Natural killer cell (primary cell): ENCODE measurements around the gene MERTK. TPM values are rescaled to one million over a fixed set of nuclear protein-coding genes. Genes with fewer than 3 reads are reported as not detected.

Experiments used
- ATAC-seq, 3 donors: fragments of 150-1000 bp in 2 of 3; fragments of 200-7000 bp in 1 of 3; cut with Tn5 transposase; 1 replicate in 1 of 3; 2 replicates in 2 of 3; pipeline ENCODE4 v1.10.0; 2021; ENCODE audit warnings: mild to moderate bottlenecking in 2 of 3, moderate library complexity in 2 of 3
- DNase-seq, 2 donors: peaks; one replicate each; pipeline versions ENCODE4 v3.0.0 to v3.0.0-alpha.2; 2013 to 2021; ENCODE audit warnings: mixed read lengths in 1 of 2
- H3K27ac ChIP-seq: one replicate; pipeline ENCODE4 v1.5.1; 2013; ENCODE audit warnings: mild to moderate bottlenecking, low read length
- H3K27me3 ChIP-seq: one replicate; pipeline ENCODE4 v1.6.1; 2013; ENCODE audit warnings: low read length; ENCODE audit not compliant: control insufficient read depth, insufficient read depth
- H3K36me3 ChIP-seq: one replicate; pipeline ENCODE4 v1.6.1; 2013; ENCODE audit warnings: low read length; ENCODE audit not compliant: control insufficient read depth, insufficient read depth
- H3K4me1 ChIP-seq: one replicate; pipeline ENCODE4 v1.6.1; 2013; ENCODE audit warnings: low read length; ENCODE audit not compliant: control insufficient read depth, insufficient read depth
- H3K4me3 ChIP-seq: one replicate; pipeline ENCODE4 v1.5.1; 2013; ENCODE audit warnings: low read length
- H3K9me3 ChIP-seq: one replicate; pipeline ENCODE4 v1.6.1; 2013; ENCODE audit warnings: low read length; ENCODE audit not compliant: control insufficient read depth, insufficient read depth
- H3K27ac Mint-ChIP-seq, 2 donors: one replicate each; pipeline ENCODE4 v1.8.0; 2022; ENCODE audit warnings: mild to moderate bottlenecking in 2 of 2, mixed read lengths in 2 of 2, moderate library complexity in 1 of 2
- H3K27me3 Mint-ChIP-seq, 2 donors: one replicate each; pipeline ENCODE4 v1.8.0; 2022; ENCODE audit warnings: low read depth in 2 of 2, mixed read lengths in 2 of 2
- H3K36me3 Mint-ChIP-seq: one replicate; pipeline ENCODE4 v1.8.0; 2022; ENCODE audit warnings: mixed read lengths
- H3K4me1 Mint-ChIP-seq, 2 donors: one replicate each; pipeline ENCODE4 v1.8.0; 2022; ENCODE audit warnings: mixed read lengths in 2 of 2
- H3K4me3 Mint-ChIP-seq: one replicate; pipeline ENCODE4 v1.8.0; 2022; ENCODE audit warnings: mild to moderate bottlenecking, moderate library complexity, mixed read lengths
- H3K9me3 Mint-ChIP-seq, 2 donors: one replicate each; pipeline ENCODE4 v1.8.0; 2022; ENCODE audit warnings: mixed read lengths in 2 of 2
- CTCF ChIP-seq: fragments of 200-600 bp; IDR thresholded peaks from one replicate; pipeline ENCODE4 v1.8.0; 2022; ENCODE audit warnings: antibody characterized with exemption
- WGBS: methylation state at CpG from one replicate; pipeline ENCODE4 v1.1.7; 2013; ENCODE audit warnings: missing lambda C conversion rate; ENCODE audit not compliant: insufficient coverage; 5-methylcytosine and 5-hydroxymethylcytosine counted together
- intact Hi-C: fragments of 100-400 bp; cut with micrococcal nuclease; formaldehyde crosslinking; loops from one replicate; pipeline ENCODE4 v1.14.2; 2022
- total RNA-seq, 4 donors: library from RNA; stranded (reverse); fragments of 120-200 nt in 1 of 4; gene quantifications; one replicate each; pipeline versions ENCODE4 v1.2.3 to v1.2.4, GENCODE V29; 2013 to 2022

The MERTK gene
- total RNA-seq, 3 donors from 2014 or later (not counting 1 experiment from before 2014, with no cell fraction given) = 0.38 to 1.2 (median 0.45) TPM

GRCh38 chr2:111900859-111901258 lies 2.5 kb downstream of the MERTK start:
- DNase-seq = peak in 1 of 2 donors; percentile 21

GRCh38 chr2:111903516-111903915 lies 5.1 kb downstream of the MERTK start:
- Mint-ChIP-seq H3K4me3 (no peak overlapping the region), H3K36me3 (no peaks in the 10 kb centered on the region), H3K27me3 (peaks cover 0 to 10% of the 10 kb centered on the region in 2 donors), H3K27ac (no peak overlapping the region), H3K9me3 (no peaks in the 10 kb centered on the region), H3K4me1 (peaks cover 9 to 13% of the 10 kb centered on the region in 2 donors)
- H3K27me3 ChIP-seq = peaks cover 9% of the 10 kb centered on the region
- no peak overlapping the region for H3K4me3 ChIP-seq
- no peak for TF ChIP-seq CTCF
- WGBS = 44% methylated on average over 2 of the region's 3 CpGs
- DNase-seq (no peak), ATAC-seq (no peak)
- H3K9me3 ChIP-seq = no peaks in the 10 kb centered on the region
- no peaks in the 10 kb centered on the region for H3K36me3 ChIP-seq
- intact Hi-C loops = no loop called here
- H3K27ac ChIP-seq = no peak overlapping the region
- H3K4me1 ChIP-seq = peaks cover 12% of the 10 kb centered on the region

More at GRCh38 chr2:111900859-111901258, 2.5 kb downstream of the MERTK start:
- intact Hi-C loops = no loop called here
- TF ChIP-seq CTCF = no peak
- H3K4me3 Mint-ChIP-seq = peak overlapping the region; percentile 35
- WGBS = 56% methylated on average over 3 of the region's 3 CpGs
- Histone ChIP-seq H3K27ac (no peak overlapping the region), H3K36me3 (no peaks in the 10 kb centered on the region), H3K4me3 (no peak overlapping the region), H3K9me3 (no peaks in the 10 kb centered on the region), H3K27me3 (peaks cover 9% of the 10 kb centered on the region), H3K4me1 (peaks cover 19% of the 10 kb centered on the region)
- peaks cover 0 to 10% of the 10 kb centered on the region in 2 donors for H3K27me3 Mint-ChIP-seq
- no peaks in the 10 kb centered on the region for H3K36me3 Mint-ChIP-seq
- no peaks in the 10 kb centered on the region for H3K9me3 Mint-ChIP-seq
- peaks cover 11 to 23% of the 10 kb centered on the region in 2 donors for H3K4me1 Mint-ChIP-seq
- no peak for ATAC-seq
- H3K27ac Mint-ChIP-seq = no peak overlapping the region

GRCh38 chr2:111903930-111904439 lies 5.6 kb downstream of the MERTK start:
- intact Hi-C loops = no loop called here

More at GRCh38 chr2:111903930-111904439, 5.6 kb downstream of the MERTK start:
- H3K36me3 Mint-ChIP-seq = no peaks in the 10 kb centered on the region
- H3K27me3 Mint-ChIP-seq = peaks cover 0 to 10% of the 10 kb centered on the region in 2 donors
- no peak overlapping the region for H3K4me3 Mint-ChIP-seq
- ATAC-seq (no peak), DNase-seq (no peak)
- TF ChIP-seq CTCF = no peak
- no peaks in the 10 kb centered on the region for H3K36me3 ChIP-seq
- 96% methylated on average over 5 of the region's 5 CpGs for WGBS
- H3K27me3 ChIP-seq = peaks cover 6% of the 10 kb centered on the region
- no peaks in the 10 kb centered on the region for H3K9me3 ChIP-seq
- H3K27ac ChIP-seq = no peak overlapping the region
- peaks cover 7% of the 10 kb centered on the region for H3K4me1 ChIP-seq
- peaks cover 9 to 13% of the 10 kb centered on the region in 2 donors for H3K4me1 Mint-ChIP-seq
- no peaks in the 10 kb centered on the region for H3K9me3 Mint-ChIP-seq
- H3K27ac Mint-ChIP-seq = no peak overlapping the region
- no peak overlapping the region for H3K4me3 ChIP-seq
